Trophoblast cell (in vitro differentiated cells and primary cell): ENCODE results near the gene COA3.
A peak's percentile ranks its signal among the peaks of the same experiment; 100 is the strongest.
"Not testable (repeated sequence)": the region's sequence is repeated elsewhere in the genome, so short reads cannot be mapped to it uniquely, and the experiment has no call there.

Experiments used
- DNase-seq, 2 donors: peaks; one replicate each; pipeline ENCODE4 v3.0.0-alpha.2; 2016
- H2AFZ ChIP-seq: 2 replicates; pipeline ENCODE4 v1.6.1; 2013; ENCODE audit warnings: low read length, moderate library complexity, mild to moderate bottlenecking; ENCODE audit not compliant: insufficient read depth, poor library complexity
- H2AK5ac ChIP-seq: 2 replicates; pipeline ENCODE4 v1.6.1; 2013; ENCODE audit warnings: mild to moderate bottlenecking, low read length
- H2BK120ac ChIP-seq: 2 replicates; pipeline ENCODE4 v1.6.1; 2013; ENCODE audit warnings: low read length, mild to moderate bottlenecking, moderate library complexity; ENCODE audit not compliant: insufficient read depth, poor library complexity
- H2BK12ac ChIP-seq: 2 replicates; pipeline ENCODE4 v1.6.1; 2013; ENCODE audit warnings: mild to moderate bottlenecking, low read length, moderate library complexity
- H2BK5ac ChIP-seq: 2 replicates; pipeline ENCODE4 v1.6.1; 2013; ENCODE audit warnings: low read length, low read depth, moderate library complexity, mild to moderate bottlenecking; ENCODE audit not compliant: poor library complexity
- H3K14ac ChIP-seq: 2 replicates; pipeline ENCODE4 v1.6.1; 2013; ENCODE audit warnings: mild to moderate bottlenecking, low read length
- H3K18ac ChIP-seq: 2 replicates; pipeline ENCODE4 v1.6.1; 2013; ENCODE audit warnings: mild to moderate bottlenecking, low read length
- H3K23ac ChIP-seq: 2 replicates; pipeline ENCODE4 v1.6.1; 2013; ENCODE audit warnings: low read length
- H3K27ac ChIP-seq: 2 replicates; pipeline ENCODE4 v1.5.1; 2013; ENCODE audit warnings: low read depth, mild to moderate bottlenecking, inconsistent platforms, low read length, moderate library complexity
- H3K27me3 ChIP-seq: 2 replicates; pipeline ENCODE4 v1.6.1; 2013; ENCODE audit warnings: inconsistent platforms, mild to moderate bottlenecking, low read length, moderate library complexity; ENCODE audit not compliant: insufficient read depth
- H3K36me3 ChIP-seq, 2 experiments: 1 replicate in 1 of 2; 2 replicates in 1 of 2; pipeline ENCODE4 v1.6.1; 2013; ENCODE audit warnings: low read length in 2 of 2, mild to moderate bottlenecking in 2 of 2, moderate library complexity in 1 of 2; ENCODE audit not compliant: insufficient read depth in 2 of 2, control insufficient read depth in 1 of 2
- H3K4ac ChIP-seq: 2 replicates; pipeline ENCODE4 v1.6.1; 2013; ENCODE audit warnings: low read depth, mild to moderate bottlenecking, low read length, moderate library complexity
- H3K4me1 ChIP-seq, 2 experiments: 1 replicate in 1 of 2; 2 replicates in 1 of 2; pipeline ENCODE4 v1.6.1; 2013; ENCODE audit warnings: low read length in 2 of 2, mild to moderate bottlenecking in 2 of 2, moderate library complexity in 1 of 2; ENCODE audit not compliant: insufficient read depth in 2 of 2, control insufficient read depth in 1 of 2
- H3K4me2 ChIP-seq: 2 replicates; pipeline ENCODE4 v1.6.1; 2013; ENCODE audit warnings: inconsistent platforms, mild to moderate bottlenecking, low read length, moderate library complexity
- H3K4me3 ChIP-seq: 2 replicates; pipeline ENCODE4 v1.5.1; 2013; ENCODE audit warnings: mild to moderate bottlenecking, low read depth, low read length, inconsistent platforms
- H3K79me1 ChIP-seq: one replicate; pipeline ENCODE4 v1.6.1; 2013; ENCODE audit warnings: low read length
- H3K79me2 ChIP-seq: 2 replicates; pipeline ENCODE4 v1.6.1; 2013; ENCODE audit warnings: low read length, mild to moderate bottlenecking; ENCODE audit not compliant: control insufficient read depth, insufficient read depth, poor library complexity
- H3K9ac ChIP-seq: 2 replicates; pipeline ENCODE4 v1.6.1; 2013; ENCODE audit warnings: mild to moderate bottlenecking, low read length
- H3K9me3 ChIP-seq: 2 replicates; pipeline ENCODE4 v1.6.1; 2013; ENCODE audit warnings: low read depth, mild to moderate bottlenecking, control low read depth, inconsistent platforms, low read length; ENCODE audit not compliant: insufficient read depth
- H4K12ac ChIP-seq: 2 replicates; pipeline ENCODE4 v1.6.1; 2013; ENCODE audit warnings: low read depth, mild to moderate bottlenecking, low read length, moderate library complexity
- H4K8ac ChIP-seq: 2 replicates; pipeline ENCODE4 v1.6.1; 2013; ENCODE audit warnings: low read depth, mild to moderate bottlenecking, low read length, moderate library complexity
- H4K91ac ChIP-seq: one replicate; pipeline ENCODE4 v1.6.1; 2013; ENCODE audit warnings: low read depth, mild to moderate bottlenecking, low read length, moderate library complexity
- WGBS: extraction: QIAGEN DNeasy Blood & Tissue Kit; methylation state at CpG from one replicate; pipeline ENCODE4 v1.1.7; 2013; ENCODE audit warnings: missing lambda C conversion rate; ENCODE audit not compliant: insufficient read length, insufficient coverage; ENCODE audit errors: extremely low coverage; 5-methylcytosine and 5-hydroxymethylcytosine counted together

The COA3 gene

DNA sequence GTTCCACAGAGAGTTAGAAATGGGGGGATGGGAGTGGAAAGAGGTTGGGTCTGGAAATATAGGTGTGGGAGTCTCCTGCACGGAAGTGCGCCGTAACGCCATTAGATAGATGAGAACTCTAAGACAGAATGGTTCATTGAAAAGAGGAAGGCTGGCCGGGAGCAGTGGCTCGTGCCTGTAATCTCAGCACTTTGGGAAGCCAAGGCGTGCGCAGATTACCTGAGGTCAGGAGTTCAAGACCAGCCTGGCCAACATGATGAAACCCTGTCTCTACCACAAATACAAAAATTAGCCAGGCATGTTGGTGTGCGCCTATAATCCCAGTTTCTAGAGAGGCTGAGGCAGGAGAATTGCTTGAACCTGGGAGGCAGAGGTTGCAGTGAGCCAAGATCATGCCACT is 30.5 kb downstream of the COA3 start:
- not testable (repeated sequence) for H2BK120ac ChIP-seq, H3K14ac ChIP-seq, H3K9me3 ChIP-seq, H4K91ac ChIP-seq, H4K8ac ChIP-seq, H3K18ac ChIP-seq, H3K27ac ChIP-seq, H3K79me1 ChIP-seq, H3K23ac ChIP-seq, H3K79me2 ChIP-seq, H3K4me2 ChIP-seq, H4K12ac ChIP-seq, H3K36me3 ChIP-seq, DNase-seq, H3K4me1 ChIP-seq, H3K9ac ChIP-seq, H3K27me3 ChIP-seq, H2AK5ac ChIP-seq, H2BK5ac ChIP-seq, H2BK12ac ChIP-seq, H2AFZ ChIP-seq, H3K4me3 ChIP-seq, H3K4ac ChIP-seq
- WGBS, result no CpG with 5 or more reads among the region's 9 CpGs

- H3K79me2 ChIP-seq, result no peaks in the 10 kb centered on the region
- H3K79me1 ChIP-seq, result no peaks in the 10 kb centered on the region
- no peak overlapping the region for H2BK120ac ChIP-seq
- H3K36me3 ChIP-seq, result no peaks in the 10 kb centered on the region
- H3K4me1 ChIP-seq, result no peaks in the 10 kb centered on the region
- no peak overlapping the region for H3K23ac ChIP-seq
- peaks cover under 1% of the 10 kb centered on the region for H3K27me3 ChIP-seq
- no peak overlapping the region for H2AFZ ChIP-seq
- no peak overlapping the region for H2BK12ac ChIP-seq
- no peak overlapping the region for H4K91ac ChIP-seq
- H2BK5ac ChIP-seq, result no peak overlapping the region
- DNase-seq, result no peak
- H4K8ac ChIP-seq, result no peak overlapping the region
- H4K12ac ChIP-seq, result no peak overlapping the region
- H3K9ac ChIP-seq, result no peak overlapping the region
- H3K14ac ChIP-seq, result no peak overlapping the region
- no peak overlapping the region for H3K4me2 ChIP-seq
- no peak overlapping the region for H3K4ac ChIP-seq
- no peak overlapping the region for H3K4me3 ChIP-seq
- H3K27ac ChIP-seq, result no peak overlapping the region
- H3K9me3 ChIP-seq, result no peaks in the 10 kb centered on the region
- no peak overlapping the region for H2AK5ac ChIP-seq
- H3K18ac ChIP-seq, result no peak overlapping the region
These were observed 31.0 kb downstream of the COA3 start for GRCh38 chr17:42767512-42767911.

GRCh38 chr17:42766124-42766523 is 32.4 kb downstream of the COA3 start:
- Histone ChIP-seq H2BK120ac (no peak overlapping the region), H2AFZ (no peak overlapping the region), H3K4me1 (peaks cover 2 to 4% of the 10 kb centered on the region in 2 experiments), H3K4me3 (no peak overlapping the region), H3K9ac (no peak overlapping the region), H3K4me2 (no peak overlapping the region), H2BK12ac (no peak overlapping the region), H3K4ac (no peak overlapping the region), H2BK5ac (no peak overlapping the region), H3K9me3 (peaks cover 4% of the 10 kb centered on the region), H3K27ac (no peak overlapping the region), H4K8ac (no peak overlapping the region), H3K79me2 (no peaks in the 10 kb centered on the region), H3K36me3 (no peaks in the 10 kb centered on the region), H3K18ac (no peak overlapping the region), H3K14ac (no peak overlapping the region), H2AK5ac (no peak overlapping the region), H3K27me3 (peaks cover 15% of the 10 kb centered on the region), H4K91ac (no peak overlapping the region), H4K12ac (no peak overlapping the region), H3K23ac (no peak overlapping the region), H3K79me1 (no peaks in the 10 kb centered on the region)
- no peak for DNase-seq
- WGBS, result no CpG with 5 or more reads among the region's 6 CpGs

- H4K91ac ChIP-seq, result no peak overlapping the region
- no peak for DNase-seq
- H3K27ac ChIP-seq, result no peak overlapping the region
- no peak overlapping the region for H3K4ac ChIP-seq
- peaks cover 10 to 11% of the 10 kb centered on the region in 2 experiments for H3K4me1 ChIP-seq
- no peak overlapping the region for H3K14ac ChIP-seq
- H3K9me3 ChIP-seq, result peaks cover 4% of the 10 kb centered on the region
- no peak overlapping the region for H2BK12ac ChIP-seq
- no peak overlapping the region for H2AFZ ChIP-seq
- no peaks in the 10 kb centered on the region for H3K79me2 ChIP-seq
- H3K27me3 ChIP-seq, result peaks cover 29% of the 10 kb centered on the region
- no peak overlapping the region for H3K23ac ChIP-seq
- no peak overlapping the region for H2BK5ac ChIP-seq
- no peak overlapping the region for H3K9ac ChIP-seq
- no peaks in the 10 kb centered on the region for H3K79me1 ChIP-seq
- no peak overlapping the region for H3K4me3 ChIP-seq
- no peak overlapping the region for H2BK120ac ChIP-seq
- H3K4me2 ChIP-seq, result peak overlapping the region; percentile 73
- no peaks in the 10 kb centered on the region for H3K36me3 ChIP-seq
- H2AK5ac ChIP-seq, result no peak overlapping the region
- no peak overlapping the region for H3K18ac ChIP-seq
- no peak overlapping the region for H4K12ac ChIP-seq
- no peak overlapping the region for H4K8ac ChIP-seq
- no CpG with 5 or more reads among the region's 12 CpGs for WGBS
These were observed 36.9 kb downstream of the COA3 start for GRCh38 chr17:42761638-42762037.
